ENCODE results near the gene TBRG4. TPM values are rescaled to one million over a fixed set of nuclear protein-coding genes. Genes with fewer than 3 reads are reported as not detected.
"Not testable (repeated sequence)": the region's sequence is repeated elsewhere in the genome, so short reads cannot be mapped to it uniquely, and the experiment has no call there.

The TBRG4 gene
- polyA plus RNA-seq, 2 donors, result 38.3 to 41.6 TPM

GRCh38 chr7:45119550-45119949, 8.1 kb upstream of the TBRG4 start:
- no peaks in the 10 kb centered on the region for H3K4me1 ChIP-seq (ENCODE audit: control insufficient read depth in 2 of 2, insufficient read depth in 2 of 2, low read length in 1 of 2)
- WGBS, 2 donors, result 93 to 96% methylated on average over 3 of the region's 3 CpGs
- H3K36me3 ChIP-seq (ENCODE audit: control insufficient read depth in 2 of 2, insufficient read depth in 2 of 2, low read length in 1 of 2), result no peaks in the 10 kb centered on the region

DNA sequence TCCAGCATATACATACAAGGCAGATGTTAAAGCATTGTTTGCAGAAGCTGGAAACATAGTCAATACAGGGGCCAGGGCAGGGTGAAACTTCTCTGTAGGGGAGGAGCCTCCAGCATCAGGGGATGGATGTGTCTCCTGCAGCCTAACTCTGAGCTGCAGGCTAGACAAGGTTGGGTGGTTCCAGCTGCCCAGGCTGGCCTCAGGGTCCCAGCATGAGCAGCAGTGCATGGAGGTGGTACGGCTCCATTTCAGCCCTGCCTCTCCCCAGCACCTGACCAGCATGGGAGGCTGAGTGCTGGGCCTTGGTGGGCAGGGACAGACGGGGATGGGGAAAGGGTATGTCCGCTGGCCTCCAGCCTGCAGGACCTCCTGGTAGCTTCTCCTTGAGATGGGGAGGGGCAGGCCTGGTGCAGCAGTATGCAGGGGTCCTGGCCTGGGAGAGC, 7.4 kb upstream of the TBRG4 start:
- peaks cover 0 to 3% of the 10 kb centered on the region in 2 donors for H3K9me3 ChIP-seq (ENCODE audit: control insufficient read depth in 2 of 2, insufficient read depth in 1 of 2, low read depth in 1 of 2, low read length in 1 of 2)
- H3K4me1 ChIP-seq (ENCODE audit: control insufficient read depth in 2 of 2, insufficient read depth in 2 of 2, low read length in 1 of 2), result no peaks in the 10 kb centered on the region
- 92 to 93% methylated on average over 3 of the region's 3 CpGs for WGBS, 2 donors
- no peaks in the 10 kb centered on the region for H3K27me3 ChIP-seq (ENCODE audit: control insufficient read depth in 1 of 2, insufficient read depth in 2 of 2, low read length in 2 of 2)
- H3K36me3 ChIP-seq (ENCODE audit: control insufficient read depth in 2 of 2, insufficient read depth in 2 of 2, low read length in 1 of 2), result no peaks in the 10 kb centered on the region
- H3K27ac ChIP-seq (ENCODE audit: low read depth in 2 of 2, low read length in 1 of 2), result no peak overlapping the region
- H3K4me3 ChIP-seq (ENCODE audit: low read depth in 1 of 2, low read length in 2 of 2), result no peak overlapping the region

More at GRCh38 chr7:45119550-45119949, 8.1 kb upstream of the TBRG4 start:
- peaks cover 0 to 3% of the 10 kb centered on the region in 2 donors for H3K9me3 ChIP-seq (ENCODE audit: control insufficient read depth in 2 of 2, insufficient read depth in 1 of 2, low read depth in 1 of 2, low read length in 1 of 2)
- no peaks in the 10 kb centered on the region for H3K27me3 ChIP-seq (ENCODE audit: control insufficient read depth in 1 of 2, insufficient read depth in 2 of 2, low read length in 2 of 2)
- H3K27ac ChIP-seq (ENCODE audit: low read depth in 2 of 2, low read length in 1 of 2), result no peak overlapping the region
- no peak overlapping the region for H3K4me3 ChIP-seq (ENCODE audit: low read depth in 1 of 2, low read length in 2 of 2)

DNA sequence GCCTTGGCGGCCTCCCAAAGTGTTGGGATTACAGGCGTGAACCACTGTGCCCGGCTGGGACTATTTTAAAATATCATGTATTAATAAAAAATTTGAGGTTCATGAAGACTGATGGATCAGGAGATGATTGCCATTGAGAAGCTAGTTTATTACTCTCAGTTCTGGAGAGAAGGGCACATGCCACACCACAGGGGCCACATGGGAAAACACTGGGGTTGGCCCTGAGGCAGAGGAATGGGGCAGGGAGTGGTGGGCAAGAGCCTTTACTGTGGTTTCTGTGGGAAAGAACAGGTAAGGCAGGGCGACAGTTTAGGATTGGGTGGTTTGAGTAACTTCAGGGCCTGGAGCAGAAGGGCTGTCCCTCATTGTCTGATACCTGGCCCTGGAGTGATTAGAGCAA, 6.8 kb upstream of the TBRG4 start:
- H3K4me3 ChIP-seq (ENCODE audit: low read depth in 1 of 2, low read length in 2 of 2), result no peak overlapping the region
- WGBS, 2 donors, result 88 to 90% methylated on average over 4 of the region's 4 CpGs
- peaks cover 0 to 3% of the 10 kb centered on the region in 2 donors for H3K9me3 ChIP-seq (ENCODE audit: control insufficient read depth in 2 of 2, insufficient read depth in 1 of 2, low read depth in 1 of 2, low read length in 1 of 2)
- no peaks in the 10 kb centered on the region for H3K27me3 ChIP-seq (ENCODE audit: control insufficient read depth in 1 of 2, insufficient read depth in 2 of 2, low read length in 2 of 2)
- no peak overlapping the region for H3K27ac ChIP-seq (ENCODE audit: low read depth in 2 of 2, low read length in 1 of 2)
- H3K36me3 ChIP-seq (ENCODE audit: control insufficient read depth in 2 of 2, insufficient read depth in 2 of 2, low read length in 1 of 2), result no peaks in the 10 kb centered on the region
- H3K4me1 ChIP-seq (ENCODE audit: control insufficient read depth in 2 of 2, insufficient read depth in 2 of 2, low read length in 1 of 2), result no peaks in the 10 kb centered on the region

GRCh38 chr7:45117582-45117981, 6.1 kb upstream of the TBRG4 start:
- Histone ChIP-seq H3K4me1 (ENCODE audit: control insufficient read depth in 2 of 2, insufficient read depth in 2 of 2, low read length in 1 of 2) (no peaks in the 10 kb centered on the region), H3K27me3 (ENCODE audit: control insufficient read depth in 1 of 2, insufficient read depth in 2 of 2, low read length in 2 of 2) (no peaks in the 10 kb centered on the region), H3K27ac (ENCODE audit: low read depth in 2 of 2, low read length in 1 of 2) (no peak overlapping the region), H3K9me3 (ENCODE audit: control insufficient read depth in 2 of 2, insufficient read depth in 1 of 2, low read depth in 1 of 2, low read length in 1 of 2) (peaks cover 0 to 3% of the 10 kb centered on the region in 2 donors), H3K4me3 (ENCODE audit: low read depth in 1 of 2, low read length in 2 of 2) (no peak overlapping the region), H3K36me3 (ENCODE audit: control insufficient read depth in 2 of 2, insufficient read depth in 2 of 2, low read length in 1 of 2) (no peaks in the 10 kb centered on the region)
- whole genome bisulfite sequencing, 2 donors, result 76 to 78% methylated on average over 4 of the region's 4 CpGs

- Histone ChIP-seq H3K9me3 (ENCODE audit: control insufficient read depth in 2 of 2, insufficient read depth in 1 of 2, low read depth in 1 of 2, low read length in 1 of 2) (no peaks in the 10 kb centered on the region), H3K4me1 (ENCODE audit: control insufficient read depth in 2 of 2, insufficient read depth in 2 of 2, low read length in 1 of 2) (no peaks in the 10 kb centered on the region), H3K27ac (ENCODE audit: low read depth in 2 of 2, low read length in 1 of 2) (no peak overlapping the region), H3K4me3 (ENCODE audit: low read depth in 1 of 2, low read length in 2 of 2) (no peak overlapping the region), H3K27me3 (ENCODE audit: control insufficient read depth in 1 of 2, insufficient read depth in 2 of 2, low read length in 2 of 2) (no peaks in the 10 kb centered on the region), H3K36me3 (ENCODE audit: control insufficient read depth in 2 of 2, insufficient read depth in 2 of 2, low read length in 1 of 2) (no peaks in the 10 kb centered on the region)
- 82 to 83% methylated on average over 1 of the region's 1 CpG for WGBS, 2 donors
Measured at GRCh38 chr7:45116048-45116447, 4.6 kb upstream of the TBRG4 start.

GRCh38 chr7:45114926-45115325, 3.4 kb upstream of the TBRG4 start:
- no peaks in the 10 kb centered on the region for H3K36me3 ChIP-seq (ENCODE audit: control insufficient read depth in 2 of 2, insufficient read depth in 2 of 2, low read length in 1 of 2)
- H3K9me3 ChIP-seq (ENCODE audit: control insufficient read depth in 2 of 2, insufficient read depth in 1 of 2, low read depth in 1 of 2, low read length in 1 of 2), result no peaks in the 10 kb centered on the region
- no peaks in the 10 kb centered on the region for H3K4me1 ChIP-seq (ENCODE audit: control insufficient read depth in 2 of 2, insufficient read depth in 2 of 2, low read length in 1 of 2)
- H3K27me3 ChIP-seq (ENCODE audit: control insufficient read depth in 1 of 2, insufficient read depth in 2 of 2, low read length in 2 of 2), result no peaks in the 10 kb centered on the region
- no peak overlapping the region for H3K27ac ChIP-seq (ENCODE audit: low read depth in 2 of 2, low read length in 1 of 2)
- H3K4me3 ChIP-seq (ENCODE audit: low read depth in 1 of 2, low read length in 2 of 2), result no peak overlapping the region

GRCh38 chr7:45114257-45114656, 2.8 kb upstream of the TBRG4 start:
- H3K9me3 ChIP-seq (ENCODE audit: control insufficient read depth in 2 of 2, insufficient read depth in 1 of 2, low read depth in 1 of 2, low read length in 1 of 2); H3K4me1 ChIP-seq (ENCODE audit: control insufficient read depth in 2 of 2, insufficient read depth in 2 of 2, low read length in 1 of 2); H3K27ac ChIP-seq (ENCODE audit: low read depth in 2 of 2, low read length in 1 of 2); H3K27me3 ChIP-seq (ENCODE audit: control insufficient read depth in 1 of 2, insufficient read depth in 2 of 2, low read length in 2 of 2); H3K4me3 ChIP-seq (ENCODE audit: low read depth in 1 of 2, low read length in 2 of 2); H3K36me3 ChIP-seq (ENCODE audit: control insufficient read depth in 2 of 2, insufficient read depth in 2 of 2, low read length in 1 of 2): not testable (repeated sequence)
- 72 to 78% methylated on average over 1 of the region's 1 CpG for WGBS, 2 donors

DNA sequence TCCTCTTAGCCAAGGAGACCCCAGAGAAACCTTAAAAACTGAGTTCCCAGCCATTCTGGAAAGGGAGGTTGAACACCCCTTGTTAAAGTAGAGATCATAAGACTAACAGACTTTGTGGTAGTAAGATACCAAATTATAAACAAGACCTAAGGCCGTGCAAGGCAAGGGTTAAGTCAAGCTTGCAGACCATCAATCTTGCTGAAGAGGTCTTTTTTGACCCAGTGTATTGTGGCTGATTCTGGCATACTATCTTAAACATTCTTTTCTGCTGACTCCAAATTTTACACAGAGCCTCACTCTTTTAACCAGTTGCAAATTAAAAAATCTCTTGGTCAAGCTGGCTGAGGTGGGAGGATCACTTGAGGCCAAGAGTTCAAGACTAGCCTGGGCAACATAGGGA, 1.2 kb upstream of the TBRG4 start:
- 39 to 64% methylated on average over 1 of the region's 1 CpG for WGBS, 2 donors
- Histone ChIP-seq H3K27ac (ENCODE audit: low read depth in 2 of 2, low read length in 1 of 2) (no peak overlapping the region), H3K27me3 (ENCODE audit: control insufficient read depth in 1 of 2, insufficient read depth in 2 of 2, low read length in 2 of 2) (no peaks in the 10 kb centered on the region), H3K36me3 (ENCODE audit: control insufficient read depth in 2 of 2, insufficient read depth in 2 of 2, low read length in 1 of 2) (peaks cover 9 to 12% of the 10 kb centered on the region in 2 donors), H3K9me3 (ENCODE audit: control insufficient read depth in 2 of 2, insufficient read depth in 1 of 2, low read depth in 1 of 2, low read length in 1 of 2) (no peaks in the 10 kb centered on the region), H3K4me3 (ENCODE audit: low read depth in 1 of 2, low read length in 2 of 2) (no peak overlapping the region), H3K4me1 (ENCODE audit: control insufficient read depth in 2 of 2, insufficient read depth in 2 of 2, low read length in 1 of 2) (peaks cover 6 to 7% of the 10 kb centered on the region in 2 donors)

DNA sequence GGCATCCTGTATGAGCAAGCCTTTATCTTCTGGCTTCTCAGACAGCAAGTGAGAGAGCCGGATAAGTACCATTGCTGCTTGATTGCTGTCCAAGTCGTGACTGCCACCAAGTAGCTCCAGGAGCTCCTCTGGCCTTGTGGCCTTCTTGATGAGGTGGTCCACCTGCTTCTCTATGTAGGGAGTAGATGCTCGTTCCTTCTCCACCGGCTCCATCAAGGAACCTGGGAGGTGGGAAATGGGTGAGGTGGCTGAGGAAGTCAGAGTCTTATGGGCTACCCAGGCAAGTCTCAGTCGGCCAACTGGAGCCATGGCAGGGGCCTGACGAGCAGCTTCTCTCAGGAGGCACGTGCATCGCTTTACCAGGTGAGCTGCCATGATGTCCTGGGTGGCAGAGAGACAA, 2.6 kb downstream of the TBRG4 start:
- Histone ChIP-seq H3K27ac (ENCODE audit: low read depth in 2 of 2, low read length in 1 of 2) (no peak overlapping the region), H3K4me3 (ENCODE audit: low read depth in 1 of 2, low read length in 2 of 2) (no peak overlapping the region), H3K9me3 (ENCODE audit: control insufficient read depth in 2 of 2, insufficient read depth in 1 of 2, low read depth in 1 of 2, low read length in 1 of 2) (peaks cover 0 to 3% of the 10 kb centered on the region in 2 donors), H3K27me3 (ENCODE audit: control insufficient read depth in 1 of 2, insufficient read depth in 2 of 2, low read length in 2 of 2) (no peaks in the 10 kb centered on the region), H3K4me1 (ENCODE audit: control insufficient read depth in 2 of 2, insufficient read depth in 2 of 2, low read length in 1 of 2) (peaks cover 7 to 8% of the 10 kb centered on the region in 2 donors), H3K36me3 (ENCODE audit: control insufficient read depth in 2 of 2, insufficient read depth in 2 of 2, low read length in 1 of 2) (peaks cover 37 to 42% of the 10 kb centered on the region in 2 donors)
- 74 to 80% methylated on average over 8 of the region's 8 CpGs for WGBS, 2 donors

- peaks cover 44 to 56% of the 10 kb centered on the region in 2 donors for H3K36me3 ChIP-seq (ENCODE audit: control insufficient read depth in 2 of 2, insufficient read depth in 2 of 2, low read length in 1 of 2)
- WGBS, 2 donors, result 74 to 75% methylated on average over 3 of the region's 3 CpGs
- H3K27ac ChIP-seq (ENCODE audit: low read depth in 2 of 2, low read length in 1 of 2), result no peak overlapping the region
Measured at GRCh38 chr7:45107356-45107755, 4.1 kb downstream of the TBRG4 start.

More at GRCh38 chr7:45107356-45107755, 4.1 kb downstream of the TBRG4 start:
- Histone ChIP-seq H3K4me1 (ENCODE audit: control insufficient read depth in 2 of 2, insufficient read depth in 2 of 2, low read length in 1 of 2) (peaks cover 7 to 8% of the 10 kb centered on the region in 2 donors), H3K4me3 (ENCODE audit: low read depth in 1 of 2, low read length in 2 of 2) (no peak overlapping the region), H3K27me3 (ENCODE audit: control insufficient read depth in 1 of 2, insufficient read depth in 2 of 2, low read length in 2 of 2) (no peaks in the 10 kb centered on the region), H3K9me3 (ENCODE audit: control insufficient read depth in 2 of 2, insufficient read depth in 1 of 2, low read depth in 1 of 2, low read length in 1 of 2) (peaks cover 0 to 3% of the 10 kb centered on the region in 2 donors)
